Measurements from ENCODE around the gene NADSYN1.
A peak's percentile ranks its signal among the peaks of the same experiment; 100 is the strongest.

Gene NADSYN1

DNA sequence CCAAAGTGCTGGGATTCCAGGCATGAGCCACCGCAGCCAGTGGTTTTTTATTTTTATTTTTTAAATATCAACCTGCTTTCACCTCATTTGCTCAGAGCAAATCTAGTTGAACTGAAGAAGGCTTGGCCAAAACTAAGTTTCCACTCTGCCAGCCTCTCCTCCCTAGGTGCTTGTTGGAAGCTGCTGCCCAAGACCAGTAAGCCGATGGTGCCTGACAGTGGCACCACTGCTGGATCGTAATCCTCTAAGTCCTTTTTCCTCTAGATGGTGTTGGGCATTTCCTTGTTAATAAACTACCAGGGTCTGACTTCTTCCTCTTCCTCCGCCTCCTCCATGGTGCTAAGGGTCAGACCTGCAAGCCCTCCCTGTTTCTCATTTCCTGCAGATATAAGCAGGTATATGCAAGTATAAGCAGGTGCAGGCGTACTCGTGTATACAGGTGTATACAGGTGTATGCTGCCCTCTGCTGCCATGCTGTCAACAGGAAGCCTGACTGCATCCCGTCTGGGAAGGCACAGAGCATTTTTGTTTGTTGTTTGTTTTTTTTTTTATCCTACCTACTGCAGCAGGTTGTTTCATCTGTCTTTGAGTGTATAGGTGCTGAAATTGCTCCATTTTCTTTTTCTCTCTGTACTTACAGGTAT is 1.6 kb downstream of the NADSYN1 start:
- peak overlapping the region; percentile 93 for H3K4me3 Mint-ChIP-seq
- peaks cover 66% of the 10 kb centered on the region for H3K36me3 Mint-ChIP-seq
- H3K27ac Mint-ChIP-seq, result peak overlapping the region; percentile 57
- DNase-seq (ENCODE audit: low spot score in 2 of 2), result no peak
- H3K9me3 Mint-ChIP-seq, result no peaks in the 10 kb centered on the region
- ATAC-seq, result no peak
- peaks cover 54% of the 10 kb centered on the region for H3K4me1 Mint-ChIP-seq

DNA sequence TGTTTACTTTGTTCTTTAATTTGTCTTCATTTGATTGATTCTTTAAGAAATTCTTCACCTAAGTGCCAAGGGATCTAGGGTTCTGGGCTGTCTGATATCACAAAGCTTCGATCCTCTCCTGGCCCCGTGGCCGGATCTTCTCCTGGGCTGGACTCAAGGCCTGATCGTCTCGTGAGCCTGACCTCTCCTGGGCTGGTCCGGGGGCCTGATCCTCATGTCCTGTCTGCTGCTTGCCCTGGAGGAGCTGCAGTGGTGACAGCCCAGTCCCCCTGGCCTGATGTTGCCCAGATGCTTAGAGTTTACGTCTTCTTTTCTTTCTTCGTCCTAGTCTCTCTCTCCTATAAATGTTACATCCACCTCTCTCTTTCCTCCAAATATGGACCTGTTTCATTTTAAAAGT is 3.3 kb downstream of the NADSYN1 start:
- H3K36me3 Mint-ChIP-seq, result peaks cover 83% of the 10 kb centered on the region
- ATAC-seq (no peak), DNase-seq (ENCODE audit: low spot score in 2 of 2) (no peak)
- peaks cover 48% of the 10 kb centered on the region for H3K4me1 Mint-ChIP-seq
- no peak overlapping the region for H3K27ac Mint-ChIP-seq
- H3K9me3 Mint-ChIP-seq, result no peaks in the 10 kb centered on the region
- no peak overlapping the region for H3K4me3 Mint-ChIP-seq

DNA sequence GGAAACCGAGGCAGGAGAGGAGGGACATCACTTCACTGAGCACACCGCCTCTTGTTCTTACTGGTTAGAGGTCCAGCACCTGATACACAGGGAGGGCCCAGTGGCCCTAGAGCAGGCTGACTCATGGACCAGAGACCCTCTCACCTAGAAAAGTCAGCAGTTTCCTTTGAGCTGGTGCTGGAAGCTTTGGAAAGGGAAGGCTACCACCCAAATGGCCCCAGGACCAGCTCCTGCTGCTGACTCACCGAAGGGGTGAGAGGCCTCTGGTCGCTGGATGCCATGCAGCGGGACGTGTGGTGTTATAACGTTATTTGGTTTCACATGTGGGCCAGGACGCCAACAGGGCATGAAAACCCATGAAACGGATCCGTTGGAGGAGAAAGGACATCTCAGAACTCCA is 3.8 kb downstream of the NADSYN1 start:
- H3K4me3 Mint-ChIP-seq, result no peak overlapping the region
- H3K4me1 Mint-ChIP-seq, result peaks cover 43% of the 10 kb centered on the region
- H3K9me3 Mint-ChIP-seq, result no peaks in the 10 kb centered on the region
- ATAC-seq (no peak), DNase-seq (ENCODE audit: low spot score in 2 of 2) (no peak)
- no peak overlapping the region for H3K27ac Mint-ChIP-seq
- H3K36me3 Mint-ChIP-seq, result peaks cover 87% of the 10 kb centered on the region

DNA sequence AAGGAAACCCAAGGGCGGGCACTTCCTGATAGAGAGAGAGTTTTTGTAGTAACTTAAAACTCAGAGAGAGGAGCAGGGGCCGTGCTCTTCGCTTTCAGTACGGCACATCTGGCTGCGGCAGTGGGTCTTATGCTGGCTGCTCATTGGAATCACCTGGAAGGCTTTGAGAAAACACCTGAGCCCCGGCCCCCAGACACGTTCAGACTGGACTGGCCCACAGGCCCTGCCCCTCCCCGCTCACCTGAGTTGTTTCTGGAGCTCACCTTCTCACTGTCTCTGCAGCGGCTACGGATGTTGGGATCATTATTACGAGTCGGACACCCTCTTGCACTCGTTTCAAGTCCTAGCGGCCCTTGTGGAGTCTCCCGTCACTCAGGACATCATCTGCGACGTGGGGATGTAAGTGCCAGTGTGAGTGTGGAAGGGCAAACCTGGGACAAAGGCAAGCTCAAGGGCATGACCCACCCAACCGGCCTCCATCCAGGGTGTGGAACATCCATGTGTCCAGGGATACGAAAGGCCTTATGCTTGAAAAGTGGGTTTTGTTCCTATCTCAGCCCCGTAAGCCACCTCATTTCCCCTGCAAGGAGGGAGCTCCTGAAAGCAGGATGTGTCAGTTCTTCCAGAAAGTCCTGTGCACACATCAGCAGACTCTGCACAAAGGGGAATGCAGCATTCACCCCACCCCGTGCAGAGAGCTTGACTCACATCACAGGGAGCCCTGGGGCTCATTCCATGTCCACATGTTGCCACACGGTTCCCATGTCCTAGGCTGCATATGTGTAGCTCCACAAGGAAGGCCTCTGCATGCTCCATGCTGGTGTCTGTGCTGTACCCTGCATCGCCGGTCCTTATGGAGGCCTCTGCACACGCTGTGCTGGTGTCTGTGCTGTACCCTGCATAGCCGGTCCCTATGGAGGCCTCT is 5.4 kb downstream of the NADSYN1 start:
- Mint-ChIP-seq H3K27ac (no peak overlapping the region), H3K4me3 (no peak overlapping the region)

DNA sequence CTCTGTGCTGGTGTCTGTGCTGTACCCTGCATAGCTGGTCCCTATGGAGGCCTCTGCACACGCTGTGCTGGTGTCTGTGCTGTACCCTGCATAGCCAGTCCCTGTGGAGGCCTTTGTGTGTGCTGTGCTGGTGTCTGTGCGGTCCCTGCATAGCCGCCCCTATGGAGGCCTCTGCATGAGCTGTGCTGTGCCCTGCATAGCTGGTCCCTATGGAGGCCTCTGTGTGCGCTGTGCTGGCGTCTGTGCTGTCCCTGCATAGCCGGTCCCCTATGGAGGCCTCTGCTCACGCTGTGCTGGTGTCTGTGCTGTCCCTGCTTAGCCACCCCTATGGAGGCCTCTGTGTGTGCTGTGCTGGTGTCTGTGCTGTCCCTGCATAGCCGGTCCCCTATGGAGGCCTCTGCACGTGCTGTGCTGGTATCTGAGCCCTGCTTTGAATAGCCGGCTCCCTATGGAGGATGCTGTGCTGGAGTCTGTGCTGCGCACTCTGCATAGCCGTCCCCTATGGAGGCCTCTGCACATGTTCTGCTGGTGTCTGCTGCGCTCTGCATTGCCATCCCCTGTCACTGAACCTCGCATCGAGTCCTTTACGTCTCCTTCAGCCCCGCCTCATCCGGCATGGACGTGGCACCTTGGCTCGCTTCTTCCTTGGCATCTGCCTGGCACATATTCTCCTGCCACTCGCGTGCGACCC is 6.2 kb downstream of the NADSYN1 start:
- H3K36me3 Mint-ChIP-seq, result peaks cover 86% of the 10 kb centered on the region
- H3K4me3 Mint-ChIP-seq, result no peak overlapping the region
- DNase-seq (ENCODE audit: low spot score in 2 of 2) (no peak), ATAC-seq (no peak)
- H3K9me3 Mint-ChIP-seq, result no peaks in the 10 kb centered on the region
- peaks cover 48% of the 10 kb centered on the region for H3K4me1 Mint-ChIP-seq
- H3K27ac Mint-ChIP-seq, result no peak overlapping the region

More for the DNA sequence above, 5.4 kb downstream of the NADSYN1 start:
- peaks cover 46% of the 10 kb centered on the region for H3K4me1 Mint-ChIP-seq
- no peaks in the 10 kb centered on the region for H3K9me3 Mint-ChIP-seq
- peaks cover 85% of the 10 kb centered on the region for H3K36me3 Mint-ChIP-seq
- no peak for ATAC-seq
- DNase-seq (ENCODE audit: low spot score in 2 of 2), result no peak

DNA sequence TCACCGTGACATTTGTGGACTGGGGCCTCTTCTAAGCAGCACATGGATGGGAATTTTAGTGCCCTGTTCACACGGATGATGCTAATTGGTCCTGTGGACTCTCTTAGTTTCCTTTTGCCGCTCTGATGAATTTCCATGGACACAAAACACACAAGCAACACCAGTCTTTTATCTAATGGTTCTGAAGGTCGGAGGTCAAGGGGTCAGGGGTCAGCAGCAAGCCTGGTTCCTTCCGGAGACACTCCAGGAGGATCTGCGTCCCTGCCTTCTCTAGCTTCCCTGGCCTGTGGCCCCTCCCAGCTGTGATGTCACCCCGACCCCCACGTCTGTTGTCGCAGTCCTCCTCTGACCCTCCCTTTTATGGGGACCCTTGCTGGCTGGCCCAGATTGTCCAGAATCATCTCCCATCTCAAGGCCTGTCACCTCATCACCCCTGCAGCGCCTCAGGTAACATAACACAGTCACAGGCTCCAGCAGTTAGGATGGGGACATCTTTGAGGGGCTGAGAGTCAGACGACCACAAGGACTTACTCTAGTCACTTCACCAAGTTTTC is 6.8 kb downstream of the NADSYN1 start:
- no peak for ATAC-seq
- Mint-ChIP-seq H3K27ac (peak overlapping the region; percentile 36), H3K4me1 (peaks cover 43% of the 10 kb centered on the region), H3K4me3 (no peak overlapping the region), H3K9me3 (no peaks in the 10 kb centered on the region), H3K36me3 (peaks cover 90% of the 10 kb centered on the region)
- no peak for DNase-seq (ENCODE audit: low spot score in 2 of 2)

DNA sequence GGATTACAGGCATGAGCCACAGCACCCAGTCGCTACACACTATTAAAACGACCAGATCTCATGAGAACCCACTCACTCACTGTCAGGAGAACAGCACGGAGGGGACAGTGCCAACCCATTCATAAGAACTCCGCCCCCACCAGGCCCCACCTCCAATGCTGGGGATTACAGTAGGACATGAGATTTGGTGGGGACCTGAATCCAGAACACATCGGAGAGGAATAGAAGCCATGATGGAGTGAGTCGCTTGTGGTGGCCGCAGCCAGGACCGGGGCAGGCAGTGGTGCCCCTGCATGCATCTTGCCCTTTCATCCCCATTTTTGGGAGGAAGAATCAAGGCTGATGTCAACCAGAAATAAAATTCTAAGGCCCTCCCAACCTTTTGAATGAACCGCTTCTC is 8.7 kb downstream of the NADSYN1 start:
- H3K9me3 Mint-ChIP-seq, result no peaks in the 10 kb centered on the region
- ATAC-seq, result no peak
- H3K27ac Mint-ChIP-seq, result no peak overlapping the region
- peaks cover 87% of the 10 kb centered on the region for H3K36me3 Mint-ChIP-seq
- H3K4me3 Mint-ChIP-seq, result no peak overlapping the region
- H3K4me1 Mint-ChIP-seq, result peaks cover 34% of the 10 kb centered on the region
- no peak for DNase-seq (ENCODE audit: low spot score in 2 of 2)

DNA sequence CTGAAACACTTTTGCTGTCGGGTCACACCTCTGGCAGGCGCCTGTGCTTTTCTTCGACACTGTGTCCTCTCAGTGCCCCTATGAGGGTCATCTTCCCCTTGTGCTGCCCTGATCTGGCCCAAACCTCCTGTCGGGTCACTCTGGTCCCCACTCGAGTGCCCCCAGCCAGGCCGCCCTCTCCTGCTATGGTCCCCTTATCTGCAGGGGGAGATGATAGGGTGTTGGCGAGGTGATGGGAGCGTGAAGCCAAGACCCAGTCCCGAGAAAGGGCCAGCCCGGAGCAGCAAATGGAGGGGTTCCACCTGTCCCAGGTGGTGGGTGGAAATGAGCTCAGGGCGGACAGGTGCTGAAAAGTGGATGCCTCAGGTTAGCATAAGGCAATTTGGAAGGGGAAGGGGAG is 9.7 kb downstream of the NADSYN1 start:
- H3K36me3 Mint-ChIP-seq, result peaks cover 85% of the 10 kb centered on the region
- peak overlapping the region; percentile 29 for H3K27ac Mint-ChIP-seq
- peaks cover 33% of the 10 kb centered on the region for H3K4me1 Mint-ChIP-seq
- no peak overlapping the region for H3K4me3 Mint-ChIP-seq
- DNase-seq (ENCODE audit: low spot score in 2 of 2), result no peak
- no peaks in the 10 kb centered on the region for H3K9me3 Mint-ChIP-seq
- ATAC-seq, result no peak

DNA sequence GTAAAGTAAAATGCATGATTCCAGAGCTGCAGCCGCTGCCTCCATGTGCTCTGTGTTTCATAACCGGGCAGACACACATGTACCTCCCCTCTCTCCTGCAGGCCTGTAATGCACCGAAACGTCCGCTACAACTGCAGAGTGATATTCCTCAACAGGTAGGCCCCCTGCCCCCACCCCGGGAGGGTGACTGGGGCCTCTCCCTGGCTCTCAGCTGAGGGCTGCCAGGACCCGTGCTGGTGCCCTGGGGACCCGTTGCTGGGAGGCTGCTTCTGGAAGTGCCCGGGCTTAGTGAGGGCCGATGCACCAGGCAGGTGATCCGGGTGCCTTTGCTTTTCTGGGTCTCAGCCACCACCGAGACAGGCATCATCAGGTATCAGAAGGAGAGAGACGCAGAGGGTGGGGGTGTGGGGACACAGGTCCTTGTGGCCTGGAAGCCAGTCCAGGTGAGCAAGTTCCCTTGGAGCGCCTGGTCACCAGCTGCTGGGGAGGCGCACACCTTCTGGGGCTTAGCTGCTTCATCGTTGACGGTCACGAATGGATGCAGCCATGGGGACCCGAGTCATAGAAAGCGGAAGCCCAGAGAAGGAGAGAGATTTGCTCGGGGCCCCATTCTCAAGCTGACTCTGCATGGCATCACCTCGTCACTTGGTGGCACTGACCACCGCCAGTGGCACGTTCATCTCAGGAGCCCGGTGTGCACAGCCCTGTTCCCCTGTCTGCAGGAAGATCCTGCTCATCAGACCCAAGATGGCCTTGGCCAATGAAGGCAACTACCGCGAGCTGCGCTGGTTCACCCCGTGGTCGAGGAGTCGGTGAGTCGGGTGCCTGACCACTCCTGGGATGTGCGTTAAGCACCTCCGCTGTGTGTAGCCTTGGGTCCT is 10.6 kb downstream of the NADSYN1 start:
- Mint-ChIP-seq H3K9me3 (no peaks in the 10 kb centered on the region), H3K4me3 (no peak overlapping the region), H3K36me3 (peaks cover 80% of the 10 kb centered on the region), H3K4me1 (peaks cover 33% of the 10 kb centered on the region), H3K27ac (peak overlapping the region; percentile 29)
- DNase-seq (ENCODE audit: low spot score in 2 of 2) (no peak), ATAC-seq (no peak)

DNA sequence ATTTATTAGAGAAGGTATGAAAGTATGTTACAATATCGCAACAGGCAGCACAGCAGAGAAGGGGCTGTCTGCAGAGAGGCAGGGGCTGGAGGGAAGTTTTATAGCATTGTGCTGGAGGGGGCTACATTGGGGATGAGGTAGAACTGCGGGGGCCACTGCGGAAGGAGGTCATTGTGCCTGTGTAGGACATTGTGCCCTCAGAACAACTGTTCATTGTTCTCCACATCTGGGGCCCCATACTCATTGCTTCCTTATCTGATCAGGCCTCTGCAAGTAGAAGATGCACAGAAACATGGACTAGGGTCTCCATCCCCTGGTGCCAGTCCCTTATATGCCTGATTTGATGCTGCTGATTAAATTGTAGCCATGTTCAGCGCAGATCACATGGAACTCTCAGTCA is 12.1 kb downstream of the NADSYN1 start:
- ATAC-seq, result no peak
- no peak overlapping the region for H3K27ac Mint-ChIP-seq
- no peaks in the 10 kb centered on the region for H3K9me3 Mint-ChIP-seq

DNA sequence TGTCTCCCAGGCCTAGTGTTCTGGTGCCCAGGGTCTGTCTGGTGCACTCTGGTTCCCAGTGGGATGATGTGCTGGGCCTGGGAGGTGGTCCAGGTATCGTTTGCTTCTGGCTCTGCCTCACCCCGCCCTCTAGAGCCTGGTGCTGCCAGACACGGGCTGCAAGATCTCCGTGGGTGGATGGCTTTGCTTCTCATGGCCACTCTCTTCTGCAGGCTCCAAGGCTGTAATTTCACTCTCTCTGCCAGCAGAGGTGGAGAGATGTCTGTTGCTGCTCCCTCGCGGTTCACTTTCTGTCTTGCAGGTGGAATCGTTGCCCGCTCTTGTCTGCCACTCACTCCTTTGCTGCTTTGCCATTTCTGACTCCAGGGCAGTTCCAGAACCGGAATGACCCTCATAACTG is 13.4 kb downstream of the NADSYN1 start:
- peaks cover 54% of the 10 kb centered on the region for H3K36me3 Mint-ChIP-seq

More for the DNA sequence above, 12.1 kb downstream of the NADSYN1 start:
- no peak for DNase-seq (ENCODE audit: low spot score in 2 of 2)
- peaks cover 65% of the 10 kb centered on the region for H3K36me3 Mint-ChIP-seq
- peaks cover 25% of the 10 kb centered on the region for H3K4me1 Mint-ChIP-seq
- no peak overlapping the region for H3K4me3 Mint-ChIP-seq

DNA sequence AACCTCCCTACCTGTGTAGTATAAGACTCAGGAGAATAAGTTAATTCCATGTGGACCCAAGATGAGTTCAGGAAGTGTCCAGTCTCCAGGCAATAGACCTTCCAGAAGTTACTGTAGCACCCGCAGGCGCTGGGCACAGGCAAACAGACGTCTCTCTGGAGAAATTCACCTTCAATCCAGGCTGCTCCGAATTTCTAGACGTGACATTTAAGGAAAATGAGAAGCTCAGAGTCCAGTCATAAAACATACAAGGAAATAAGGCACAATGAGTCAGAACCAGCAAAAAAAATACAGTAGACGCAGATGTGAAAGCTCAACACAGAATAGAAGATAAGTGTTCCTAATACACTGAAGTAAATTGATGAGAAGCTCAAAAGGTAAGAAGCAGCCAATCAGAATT is 14.2 kb downstream of the NADSYN1 start:
- DNase-seq (ENCODE audit: low spot score in 2 of 2) (no peak), ATAC-seq (no peak)
- no peaks in the 10 kb centered on the region for H3K9me3 Mint-ChIP-seq
- no peak overlapping the region for H3K4me3 Mint-ChIP-seq
- peaks cover 55% of the 10 kb centered on the region for H3K36me3 Mint-ChIP-seq
- H3K4me1 Mint-ChIP-seq, result peaks cover 23% of the 10 kb centered on the region
- peak overlapping the region; percentile 4 for H3K27ac Mint-ChIP-seq

More for the DNA sequence above, 13.4 kb downstream of the NADSYN1 start:
- H3K4me3 Mint-ChIP-seq, result no peak overlapping the region
- no peak for DNase-seq (ENCODE audit: low spot score in 2 of 2)
- peaks cover 23% of the 10 kb centered on the region for H3K4me1 Mint-ChIP-seq
- no peak overlapping the region for H3K27ac Mint-ChIP-seq
- H3K9me3 Mint-ChIP-seq, result no peaks in the 10 kb centered on the region
- ATAC-seq, result no peak

DNA sequence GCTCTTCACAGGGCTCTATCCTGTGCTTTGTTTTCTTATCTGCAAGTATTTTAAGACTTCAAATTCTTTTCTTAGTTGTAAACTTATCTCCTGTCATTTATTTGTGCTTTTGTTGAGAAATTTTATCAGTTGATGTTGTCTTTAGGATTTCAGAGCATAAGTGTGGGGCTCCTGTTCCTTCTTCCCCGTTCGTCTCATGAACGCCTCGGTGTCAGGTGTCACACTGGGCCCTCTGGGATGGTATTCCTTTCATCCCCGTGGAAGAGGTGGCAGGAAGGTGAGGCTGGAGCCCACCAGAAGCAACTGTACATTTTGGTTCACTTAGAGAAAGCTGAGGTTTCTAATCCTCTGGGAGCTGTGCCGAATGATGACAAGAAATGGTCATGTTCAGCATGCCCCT is 17.9 kb downstream of the NADSYN1 start:
- peaks cover 58% of the 10 kb centered on the region for H3K36me3 Mint-ChIP-seq
- no peak overlapping the region for H3K4me3 Mint-ChIP-seq
- H3K9me3 Mint-ChIP-seq, result no peaks in the 10 kb centered on the region
- DNase-seq (ENCODE audit: low spot score in 2 of 2), result no peak
- no peaks in the 10 kb centered on the region for H3K4me1 Mint-ChIP-seq
- no peak overlapping the region for H3K27ac Mint-ChIP-seq
- no peak for ATAC-seq

DNA sequence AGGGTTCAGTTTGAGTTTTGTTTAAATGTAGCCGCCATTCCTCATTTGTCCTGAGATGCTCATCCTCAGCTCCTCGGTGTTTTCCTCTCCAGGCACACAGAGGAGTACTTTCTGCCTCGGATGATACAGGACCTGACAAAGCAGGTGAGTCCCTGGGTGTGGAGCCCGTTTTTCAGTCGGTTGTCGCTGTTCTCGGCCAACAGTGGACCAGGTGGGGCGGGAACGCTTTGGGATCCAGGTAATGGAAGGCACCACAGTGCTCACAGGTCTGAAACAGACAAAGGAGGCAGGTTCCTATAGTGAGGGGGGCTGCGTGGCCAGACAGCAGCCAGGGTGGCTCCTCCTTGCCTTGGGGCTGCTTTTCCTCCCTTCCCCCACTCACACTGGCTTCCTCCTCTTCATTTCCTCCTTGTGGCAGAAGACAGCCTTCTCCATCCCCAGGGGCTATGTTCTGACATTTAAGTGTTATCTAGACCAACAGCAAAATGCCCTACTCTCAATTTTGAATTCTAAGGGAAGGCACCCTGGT is 19.4 kb downstream of the NADSYN1 start:
- ATAC-seq (no peak), DNase-seq (ENCODE audit: low spot score in 2 of 2) (no peak)
- Mint-ChIP-seq H3K36me3 (peaks cover 62% of the 10 kb centered on the region), H3K27ac (no peak overlapping the region), H3K4me3 (no peak overlapping the region), H3K4me1 (no peaks in the 10 kb centered on the region), H3K9me3 (no peaks in the 10 kb centered on the region)

Data from stimulated activated effector memory CD8-positive, alpha-beta T cell treated with anti-CD3 and anti-CD28 coated beads, Interleukin-12 subunit alpha, Interleukin-12 subunit beta, amount 100 ng/mL, for 72 hours (primary cell).